Common myeloid progenitor, CD34-positive (primary cell): ENCODE measurements around the gene GPR143. TPM values are rescaled to one million over a fixed set of nuclear protein-coding genes. Genes with fewer than 3 reads are reported as not detected.
A peak's percentile ranks its signal among the peaks of the same experiment; 100 is the strongest.
"Not testable (repeated sequence)": the region's sequence is repeated elsewhere in the genome, so short reads cannot be mapped to it uniquely, and the experiment has no call there.

Experiments used
- CTCF ChIA-PET: fragments of 350-600 bp; sonication (Branson Sonifier 250); formaldehyde crosslinking; loops from one replicate; lab custom pipeline; 2021; ENCODE audit warnings: antibody characterized with exemption; lab: Charles Lee
- POLR2A ChIA-PET: fragments of 350-600 bp; sonication (Branson Sonifier 250); formaldehyde crosslinking; loops from one replicate; lab custom pipeline; 2021; ENCODE audit warnings: antibody characterized with exemption; lab: Charles Lee
- DNase-seq, 3 donors: peaks; one replicate each; pipeline versions ENCODE4 v3.0.0 to v3.0.0-alpha.2; 2013
- H3K27ac ChIP-seq, 2 experiments: 1 replicate in 1 of 2; 2 replicates in 1 of 2; pipeline ENCODE4 v1.7.0; 2013; ENCODE audit warnings: inconsistent platforms in 2 of 2, low read length in 2 of 2, mild to moderate bottlenecking in 2 of 2, low read depth in 1 of 2, moderate library complexity in 1 of 2; ENCODE audit not compliant: severe bottlenecking in 2 of 2, insufficient read depth in 1 of 2, poor library complexity in 1 of 2
- H3K27me3 ChIP-seq, 5 experiments: replicated peaks in 2 of 5; 1 replicate in 3 of 5; 2 replicates in 2 of 5; pipeline versions ENCODE4 v1.6.1 to v1.7.0; 2013; ENCODE audit warnings: low read length in 4 of 5, mild to moderate bottlenecking in 2 of 5, moderate library complexity in 2 of 5, inconsistent platforms in 1 of 5; ENCODE audit not compliant: insufficient read depth in 5 of 5, control insufficient read depth in 4 of 5
- H3K36me3 ChIP-seq, 4 experiments: 1 replicate in 2 of 4; 2 replicates in 2 of 4; pipeline versions ENCODE4 v1.6.1 to v1.7.0; 2013; ENCODE audit warnings: low read length in 3 of 4, control low read depth in 1 of 4, mild to moderate bottlenecking in 1 of 4; ENCODE audit not compliant: control insufficient read depth in 4 of 4, insufficient read depth in 4 of 4
- H3K4me1 ChIP-seq, 4 experiments: 1 replicate in 3 of 4; 2 replicates in 1 of 4; pipeline versions ENCODE4 v1.6.1 to v1.7.1; 2013; ENCODE audit warnings: low read length in 3 of 4, mild to moderate bottlenecking in 3 of 4, control low read depth in 1 of 4, inconsistent platforms in 1 of 4, moderate library complexity in 1 of 4; ENCODE audit not compliant: control insufficient read depth in 4 of 4, insufficient read depth in 4 of 4; ENCODE audit errors: control extremely low read depth in 1 of 4
- H3K4me3 ChIP-seq, 7 experiments: 1 replicate in 4 of 7; 2 replicates in 3 of 7; pipeline versions ENCODE4 v1.5.1 to v1.7.0; 2013; ENCODE audit warnings: mild to moderate bottlenecking in 7 of 7, low read length in 6 of 7, moderate library complexity in 6 of 7, inconsistent platforms in 2 of 7, low read depth in 2 of 7, control low read depth in 1 of 7; ENCODE audit not compliant: insufficient read depth in 4 of 7, control insufficient read depth in 1 of 7; ENCODE audit errors: extremely low read depth in 1 of 7
- H3K9me3 ChIP-seq, 5 experiments: 1 replicate in 4 of 5; 2 replicates in 1 of 5; pipeline versions ENCODE4 v1.6.1 to v1.7.1; 2013; ENCODE audit warnings: low read length in 4 of 5, mild to moderate bottlenecking in 2 of 5, inconsistent platforms in 1 of 5, low read depth in 1 of 5, moderate library complexity in 1 of 5; ENCODE audit not compliant: control insufficient read depth in 4 of 5, insufficient read depth in 2 of 5; ENCODE audit errors: control extremely low read depth in 1 of 5
- WGBS: methylation state at CpG from one replicate; pipeline ENCODE4 v1.1.5; 2013; ENCODE audit not compliant: insufficient coverage; 5-methylcytosine and 5-hydroxymethylcytosine counted together
- polyA plus RNA-seq: library from polyadenylated mRNA; unstranded; fragments of 120-200 nt; gene quantifications from one replicate; pipeline ENCODE4 v1.2.1, GENCODE V29; 2013

Gene GPR143
- polyA plus RNA-seq: not detected

- peak within 1 kb of the TSS in 1 of 7 experiments; percentile 28 for H3K4me3 ChIP-seq
- DNase-seq: no peak
- CTCF ChIA-PET: no interaction called here
Observed at GRCh38 chrX:9765737-9766097, at the start of gene GPR143. TSS of gene GPR143 (minus strand) at chrX:9765847. CDS start at chrX:9765817, 30 bp downstream.

DNA sequence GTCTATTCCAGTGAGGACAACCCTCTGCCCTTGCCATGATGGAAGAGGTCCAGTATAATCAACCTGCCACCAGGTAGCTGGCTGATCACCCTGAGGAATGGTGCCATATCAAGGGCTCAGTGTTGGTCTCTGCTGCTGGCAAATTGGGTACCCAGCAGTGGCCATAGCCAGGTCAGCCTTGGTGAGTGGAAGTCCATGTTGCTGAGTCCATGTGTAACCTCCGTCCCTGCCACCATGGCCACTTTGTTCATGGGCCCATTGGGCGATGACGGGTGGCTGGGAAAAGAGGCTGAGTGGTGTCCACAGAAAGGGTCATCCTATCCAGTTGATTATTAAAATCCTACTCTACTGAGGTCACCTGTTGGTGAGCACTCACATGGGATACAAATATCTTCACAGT is 45.4 kb upstream of the GPR143 start:
- 100% methylated on average over 3 of the region's 3 CpGs for WGBS
- H3K27ac ChIP-seq, DNase-seq, POLR2A ChIA-PET, H3K27me3 ChIP-seq, CTCF ChIA-PET, H3K4me1 ChIP-seq, H3K9me3 ChIP-seq, H3K36me3 ChIP-seq, H3K4me3 ChIP-seq: not testable (repeated sequence)

More at GRCh38 chrX:9765737-9766097, at the start of gene GPR143:
- POLR2A ChIA-PET: no interaction called here
- H3K27ac ChIP-seq: no peak within 1 kb of the TSS
- 12% methylated on average over 17 of the region's 26 CpGs for WGBS
- peaks cover 5 to 61% (median 19%) of the 10 kb centered on the region in 5 experiments for H3K27me3 ChIP-seq
- H3K9me3 ChIP-seq: peaks cover 0 to 6% (median 0%) of the 10 kb centered on the region in 5 experiments
- H3K36me3 ChIP-seq: no peaks in the 10 kb centered on the region
- H3K4me1 ChIP-seq: peaks cover 0 to 7% (median 1%) of the 10 kb centered on the region in 4 experiments

GRCh38 chrX:9809876-9810275 is 44.2 kb upstream of the GPR143 start:
- H3K4me3 ChIP-seq, POLR2A ChIA-PET, H3K27me3 ChIP-seq, CTCF ChIA-PET, H3K36me3 ChIP-seq, H3K27ac ChIP-seq, H3K4me1 ChIP-seq, H3K9me3 ChIP-seq, DNase-seq: not testable (repeated sequence)
- 90% methylated on average over 5 of the region's 5 CpGs for WGBS

- POLR2A ChIA-PET: no interaction called here
- Histone ChIP-seq H3K9me3 (no peaks in the 10 kb centered on the region), H3K27me3 (no peaks in the 10 kb centered on the region), H3K36me3 (no peaks in the 10 kb centered on the region), H3K4me1 (no peaks in the 10 kb centered on the region), H3K27ac (no peak overlapping the region), H3K4me3 (no peak overlapping the region)
- CTCF ChIA-PET: no interaction called here
- 87% methylated on average over 14 of the region's 14 CpGs for WGBS
- no peak for DNase-seq
Observed at GRCh38 chrX:9807355-9808182, 41.9 kb upstream of the GPR143 start.

- 100% methylated on average over 4 of the region's 7 CpGs for WGBS
- DNase-seq: no peak
- Histone ChIP-seq H3K4me3 (no peak overlapping the region), H3K9me3 (no peaks in the 10 kb centered on the region), H3K36me3 (no peaks in the 10 kb centered on the region), H3K27ac (no peak overlapping the region), H3K27me3 (no peaks in the 10 kb centered on the region), H3K4me1 (no peaks in the 10 kb centered on the region)
- POLR2A ChIA-PET: no interaction called here
- CTCF ChIA-PET: no interaction called here
Observed at GRCh38 chrX:9805956-9806355, 40.3 kb upstream of the GPR143 start.

GRCh38 chrX:9804444-9804843 is 38.8 kb upstream of the GPR143 start:
- DNase-seq: no peak
- ChIA-PET POLR2A (no interaction called here), CTCF (no interaction called here)
- H3K27me3 ChIP-seq: no peaks in the 10 kb centered on the region
- no peaks in the 10 kb centered on the region for H3K4me1 ChIP-seq
- 77% methylated on average over 5 of the region's 5 CpGs for WGBS
- H3K9me3 ChIP-seq: peaks cover 0 to 7% (median 4%) of the 10 kb centered on the region in 5 experiments
- H3K27ac ChIP-seq: no peak overlapping the region
- no peaks in the 10 kb centered on the region for H3K36me3 ChIP-seq
- no peak overlapping the region for H3K4me3 ChIP-seq

- Histone ChIP-seq H3K36me3 (no peaks in the 10 kb centered on the region), H3K4me1 (no peaks in the 10 kb centered on the region), H3K4me3 (no peak overlapping the region), H3K27me3 (peaks cover 0 to 2% (median 0%) of the 10 kb centered on the region in 5 experiments), H3K27ac (no peak overlapping the region), H3K9me3 (peaks cover 0 to 7% (median 4%) of the 10 kb centered on the region in 5 experiments)
- POLR2A ChIA-PET: no interaction called here
- CTCF ChIA-PET: no interaction called here
- 94% methylated on average over 3 of the region's 4 CpGs for WGBS
- no peak for DNase-seq
Observed at GRCh38 chrX:9802737-9803136, 37.1 kb upstream of the GPR143 start.
